Stimulated activated CD8-positive, alpha-beta memory T cell treated with anti-CD3 and anti-CD28 coated beads, Interleukin-2, amount 100 ng/mL, for 48 hours (primary cell): Measurements from ENCODE around the gene NFIA.

ENCODE experiments used
- DNase-seq, 2 donors: peaks; one replicate each; pipeline ENCODE4 v3.0.0-alpha.2; 2020; ENCODE audit warnings: low read depth in 2 of 2

Gene NFIA

GRCh38 chr1:61494000-61494399 lies 411.6 kb downstream of the NFIA start:
- DNase-seq: no peak

GRCh38 chr1:61496501-61496900 lies 414.1 kb downstream of the NFIA start:
- DNase-seq: no peak

DNA sequence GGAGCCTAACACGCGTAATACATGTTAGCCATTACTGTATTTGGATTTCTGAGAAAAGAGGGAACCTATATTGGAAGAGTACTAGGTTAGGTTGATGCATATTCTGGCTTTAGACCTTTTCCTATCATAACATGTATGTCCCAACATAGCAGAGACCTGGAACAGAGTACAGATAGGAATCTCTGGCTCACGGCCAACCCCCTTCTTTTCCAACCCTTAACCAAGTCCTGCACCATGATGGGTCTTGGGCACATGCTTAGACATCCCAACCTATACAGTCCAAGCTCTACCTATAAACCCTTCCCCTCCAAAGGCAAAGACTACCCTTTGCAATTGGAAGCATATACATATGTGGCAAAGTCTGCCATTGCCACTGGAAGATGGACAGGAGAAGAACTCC lies 414.7 kb downstream of the NFIA start:
- no peak for DNase-seq

DNA sequence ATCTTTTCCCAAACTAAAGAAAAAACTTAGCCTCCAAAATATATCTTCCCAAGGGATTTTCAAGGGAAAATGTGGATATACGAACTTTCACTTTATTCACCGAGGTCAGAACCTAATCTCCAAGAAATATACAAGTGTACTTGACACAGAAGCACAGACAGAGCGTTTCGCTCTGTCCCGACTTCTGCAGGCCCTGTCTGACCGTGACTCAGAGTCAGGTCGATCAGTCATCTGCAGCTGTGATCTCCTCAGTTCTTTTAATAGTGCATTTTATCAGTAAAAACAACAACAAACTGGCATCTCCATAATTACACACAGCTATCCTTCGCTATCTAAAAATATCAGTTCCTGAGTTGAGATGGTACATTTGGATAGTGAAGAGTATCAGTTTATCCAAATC lies 416.0 kb downstream of the NFIA start:
- DNase-seq: no peak

DNA sequence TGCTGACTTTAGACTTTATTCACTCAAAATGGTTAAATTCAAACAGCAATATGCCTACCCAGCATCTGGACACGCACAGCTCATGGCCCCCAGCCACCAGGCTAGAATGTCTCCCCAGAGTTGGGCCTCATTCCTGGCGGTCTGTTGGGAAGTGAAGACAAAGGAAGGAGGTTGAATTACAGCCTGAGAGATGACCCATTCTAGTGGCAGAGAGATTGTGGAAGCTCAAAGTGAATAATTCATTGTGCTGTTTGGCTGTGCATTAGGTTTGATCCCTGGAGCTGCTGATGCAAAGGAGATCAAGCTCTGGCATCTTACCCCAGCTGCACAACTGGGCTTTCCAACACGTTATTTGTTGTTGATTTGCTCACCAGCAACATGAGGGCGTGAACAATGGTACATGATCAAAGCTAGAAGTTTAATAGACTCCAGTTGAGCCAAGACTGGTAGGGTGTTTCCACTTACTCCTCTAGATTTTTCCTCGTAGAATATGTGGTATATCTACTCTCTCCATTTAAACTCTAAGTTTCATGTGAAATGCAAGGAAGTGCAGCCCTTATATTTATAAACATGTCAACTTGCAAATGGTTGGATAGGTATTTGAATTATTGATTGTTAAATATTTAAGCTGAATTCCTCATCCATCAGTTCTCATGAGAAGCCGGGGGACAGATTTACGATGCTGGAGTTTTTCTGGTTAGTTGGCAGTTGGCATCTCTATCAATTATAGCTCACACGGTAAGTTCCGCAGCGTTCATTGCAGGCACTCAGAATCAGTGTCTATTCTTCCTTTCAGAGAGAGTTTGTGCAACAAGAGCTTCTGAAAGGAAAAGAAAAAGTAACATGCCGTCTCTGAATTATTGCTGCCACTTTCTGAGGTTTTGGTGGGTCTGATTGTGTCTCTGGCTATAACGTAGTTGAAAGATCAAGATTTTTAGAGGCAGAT lies 419.9 kb downstream of the NFIA start:
- no peak for DNase-seq

DNA sequence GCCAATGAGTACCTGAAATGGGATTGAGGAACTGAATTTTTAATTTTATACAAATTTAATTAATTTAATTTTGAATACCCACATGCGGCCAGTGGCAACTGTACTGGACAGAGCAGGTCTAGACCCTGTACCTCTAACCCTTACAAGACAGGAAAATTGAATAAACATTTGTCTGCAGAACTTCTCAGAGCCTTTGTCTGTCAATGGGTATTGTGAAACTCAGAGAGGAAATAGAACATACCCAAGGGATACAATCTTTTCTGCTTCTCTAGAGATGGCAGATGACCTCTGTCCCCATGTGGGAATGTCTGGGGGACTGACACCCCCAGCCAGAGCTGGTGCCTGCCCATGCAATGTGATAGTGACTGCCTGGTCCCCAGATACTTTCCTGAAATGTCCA lies 421.9 kb downstream of the NFIA start:
- DNase-seq: no peak

- DNase-seq: no peak
Measured at GRCh38 chr1:61504852-61505390, 422.6 kb downstream of the NFIA start.

GRCh38 chr1:61506236-61506635 lies 423.9 kb downstream of the NFIA start:
- no peak for DNase-seq

- no peak for DNase-seq
Measured at GRCh38 chr1:61506944-61507500, 424.7 kb downstream of the NFIA start.
